ENCODE data around the gene XNDC1N. TPM values are rescaled to one million over a fixed set of nuclear protein-coding genes. Genes with fewer than 3 reads are reported as not detected.

The XNDC1N gene
- total and polyA plus RNA-seq, 2 of the 13 experiments (the other 11 are each of a cell fraction or from before 2014, with no cell fraction given): 3.4 to 7.5 TPM

DNA sequence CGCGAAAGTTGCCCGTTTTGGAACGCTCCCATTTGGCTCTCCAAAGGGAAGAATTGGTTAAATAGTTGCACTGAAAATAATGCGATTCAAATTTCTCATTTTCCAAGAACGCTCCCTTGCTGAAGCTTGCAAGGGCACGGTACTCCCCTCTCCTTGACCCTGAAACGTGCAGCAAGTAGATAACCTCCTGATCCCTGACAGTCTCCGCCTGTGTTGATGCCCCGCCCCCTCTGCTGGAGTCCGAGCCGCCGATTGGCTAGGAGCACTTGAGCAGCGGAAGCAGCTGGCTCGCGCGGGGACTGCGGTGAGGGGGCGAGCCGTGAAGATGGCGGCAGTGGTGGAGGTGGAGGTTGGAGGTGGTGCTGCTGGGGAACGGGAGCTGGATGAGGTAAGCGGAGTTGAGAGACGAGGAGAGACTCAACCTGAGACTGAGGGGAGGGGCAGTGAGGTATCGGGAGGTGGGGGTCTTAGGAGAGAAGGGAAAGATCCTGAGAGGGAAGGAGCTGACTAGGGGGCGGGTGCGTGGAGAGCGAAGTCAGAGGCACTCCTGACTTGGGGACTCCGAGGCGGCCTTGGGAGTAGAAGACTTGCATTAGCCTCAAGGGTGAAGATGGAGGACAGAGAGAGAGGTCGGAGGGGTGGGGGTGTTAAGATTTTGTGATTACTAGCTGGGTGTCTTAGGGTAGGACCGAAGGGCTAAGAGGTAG is 496 bp upstream of the XNDC1N start, which contains the start of gene RNF121 (continued):
- TF ChIP-seq RAD51 (IDR thresholded peaks at IDR 0.05; ENCODE audit: borderline replicate concordance) (no peak), ZNF605 (CRISPR knock-in tag; IDR thresholded peaks at IDR 0.05) (peak; percentile 71; the same call in 1 of the 2 replicates), KDM2A (CRISPR knock-in tag; IDR thresholded peaks at IDR 0.05; ENCODE audit: borderline replicate concordance, low read depth) (peak; percentile 19), GATA4 (IDR thresholded peaks at IDR 0.05; ENCODE audit: borderline replicate concordance, low read depth) (no peak), ATF7-NPFF (CRISPR knock-in tag; IDR thresholded peaks at IDR 0.05; ENCODE audit: low read depth) (no peak; the same call in 1 of the 2 replicates), HMGA1 (CRISPR knock-in tag; conservative IDR thresholded peaks at IDR 0.05) (no peak), NR2F1 (CRISPR knock-in tag; IDR thresholded peaks at IDR 0.05) (peak; percentile 27 to 80; a peak in 3 of 4 replicates), IKZF1 (IDR thresholded peaks at IDR 0.05) (no peak), CBFB (CRISPR knock-in tag; IDR thresholded peaks at IDR 0.05) (0 out of 2 replicates have a peak, but pooled peaks have one; percentile 27), ZIK1 (CRISPR knock-in tag; IDR thresholded peaks at IDR 0.05; ENCODE audit: borderline replicate concordance, low read depth) (no peak), ZNF562 (CRISPR knock-in tag; IDR thresholded peaks at IDR 0.05; ENCODE audit: borderline replicate concordance) (no peak), NR2F2 (IDR thresholded peaks at IDR 0.05; ENCODE audit: borderline replicate concordance, low read depth) (peak; percentile 78), ZNF530 (CRISPR knock-in tag; IDR thresholded peaks at IDR 0.05; ENCODE audit: low read depth) (no peak), ZNF230 (CRISPR knock-in tag; IDR thresholded peaks at IDR 0.05) (0 out of 2 replicates have a peak, but pooled peaks have one; percentile 9), EZH2 (conservative IDR thresholded peaks at IDR 0.05; ENCODE audit: low read depth, low read length) (peak; percentile 77; the same call in 1 of the 2 replicates), NFE2 (CRISPR knock-in tag; IDR thresholded peaks at IDR 0.05) (no peak), ZNF33A (CRISPR knock-in tag; IDR thresholded peaks at IDR 0.05; ENCODE audit: borderline replicate concordance) (no peak)
- TF ChIP-seq, protein P1, sequence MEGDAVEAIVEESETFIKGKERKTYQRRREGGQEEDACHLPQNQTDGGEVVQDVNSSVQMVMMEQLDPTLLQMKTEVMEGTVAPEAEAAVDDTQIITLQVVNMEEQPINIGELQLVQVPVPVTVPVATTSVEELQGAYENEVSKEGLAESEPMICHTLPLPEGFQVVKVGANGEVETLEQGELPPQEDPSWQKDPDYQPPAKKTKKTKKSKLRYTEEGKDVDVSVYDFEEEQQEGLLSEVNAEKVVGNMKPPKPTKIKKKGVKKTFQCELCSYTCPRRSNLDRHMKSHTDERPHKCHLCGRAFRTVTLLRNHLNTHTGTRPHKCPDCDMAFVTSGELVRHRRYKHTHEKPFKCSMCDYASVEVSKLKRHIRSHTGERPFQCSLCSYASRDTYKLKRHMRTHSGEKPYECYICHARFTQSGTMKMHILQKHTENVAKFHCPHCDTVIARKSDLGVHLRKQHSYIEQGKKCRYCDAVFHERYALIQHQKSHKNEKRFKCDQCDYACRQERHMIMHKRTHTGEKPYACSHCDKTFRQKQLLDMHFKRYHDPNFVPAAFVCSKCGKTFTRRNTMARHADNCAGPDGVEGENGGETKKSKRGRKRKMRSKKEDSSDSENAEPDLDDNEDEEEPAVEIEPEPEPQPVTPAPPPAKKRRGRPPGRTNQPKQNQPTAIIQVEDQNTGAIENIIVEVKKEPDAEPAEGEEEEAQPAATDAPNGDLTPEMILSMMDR (CRISPR knock-in tag; IDR thresholded peaks at IDR 0.05): no peak
- TF ChIP-seq, protein P2, sequence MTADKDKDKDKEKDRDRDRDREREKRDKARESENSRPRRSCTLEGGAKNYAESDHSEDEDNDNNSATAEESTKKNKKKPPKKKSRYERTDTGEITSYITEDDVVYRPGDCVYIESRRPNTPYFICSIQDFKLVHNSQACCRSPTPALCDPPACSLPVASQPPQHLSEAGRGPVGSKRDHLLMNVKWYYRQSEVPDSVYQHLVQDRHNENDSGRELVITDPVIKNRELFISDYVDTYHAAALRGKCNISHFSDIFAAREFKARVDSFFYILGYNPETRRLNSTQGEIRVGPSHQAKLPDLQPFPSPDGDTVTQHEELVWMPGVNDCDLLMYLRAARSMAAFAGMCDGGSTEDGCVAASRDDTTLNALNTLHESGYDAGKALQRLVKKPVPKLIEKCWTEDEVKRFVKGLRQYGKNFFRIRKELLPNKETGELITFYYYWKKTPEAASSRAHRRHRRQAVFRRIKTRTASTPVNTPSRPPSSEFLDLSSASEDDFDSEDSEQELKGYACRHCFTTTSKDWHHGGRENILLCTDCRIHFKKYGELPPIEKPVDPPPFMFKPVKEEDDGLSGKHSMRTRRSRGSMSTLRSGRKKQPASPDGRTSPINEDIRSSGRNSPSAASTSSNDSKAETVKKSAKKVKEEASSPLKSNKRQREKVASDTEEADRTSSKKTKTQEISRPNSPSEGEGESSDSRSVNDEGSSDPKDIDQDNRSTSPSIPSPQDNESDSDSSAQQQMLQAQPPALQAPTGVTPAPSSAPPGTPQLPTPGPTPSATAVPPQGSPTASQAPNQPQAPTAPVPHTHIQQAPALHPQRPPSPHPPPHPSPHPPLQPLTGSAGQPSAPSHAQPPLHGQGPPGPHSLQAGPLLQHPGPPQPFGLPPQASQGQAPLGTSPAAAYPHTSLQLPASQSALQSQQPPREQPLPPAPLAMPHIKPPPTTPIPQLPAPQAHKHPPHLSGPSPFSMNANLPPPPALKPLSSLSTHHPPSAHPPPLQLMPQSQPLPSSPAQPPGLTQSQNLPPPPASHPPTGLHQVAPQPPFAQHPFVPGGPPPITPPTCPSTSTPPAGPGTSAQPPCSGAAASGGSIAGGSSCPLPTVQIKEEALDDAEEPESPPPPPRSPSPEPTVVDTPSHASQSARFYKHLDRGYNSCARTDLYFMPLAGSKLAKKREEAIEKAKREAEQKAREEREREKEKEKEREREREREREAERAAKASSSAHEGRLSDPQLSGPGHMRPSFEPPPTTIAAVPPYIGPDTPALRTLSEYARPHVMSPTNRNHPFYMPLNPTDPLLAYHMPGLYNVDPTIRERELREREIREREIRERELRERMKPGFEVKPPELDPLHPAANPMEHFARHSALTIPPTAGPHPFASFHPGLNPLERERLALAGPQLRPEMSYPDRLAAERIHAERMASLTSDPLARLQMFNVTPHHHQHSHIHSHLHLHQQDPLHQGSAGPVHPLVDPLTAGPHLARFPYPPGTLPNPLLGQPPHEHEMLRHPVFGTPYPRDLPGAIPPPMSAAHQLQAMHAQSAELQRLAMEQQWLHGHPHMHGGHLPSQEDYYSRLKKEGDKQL (CRISPR knock-in tag; IDR thresholded peaks at IDR 0.05; ENCODE audit: low read depth): no peak
- TF ChIP-seq, protein P3, sequence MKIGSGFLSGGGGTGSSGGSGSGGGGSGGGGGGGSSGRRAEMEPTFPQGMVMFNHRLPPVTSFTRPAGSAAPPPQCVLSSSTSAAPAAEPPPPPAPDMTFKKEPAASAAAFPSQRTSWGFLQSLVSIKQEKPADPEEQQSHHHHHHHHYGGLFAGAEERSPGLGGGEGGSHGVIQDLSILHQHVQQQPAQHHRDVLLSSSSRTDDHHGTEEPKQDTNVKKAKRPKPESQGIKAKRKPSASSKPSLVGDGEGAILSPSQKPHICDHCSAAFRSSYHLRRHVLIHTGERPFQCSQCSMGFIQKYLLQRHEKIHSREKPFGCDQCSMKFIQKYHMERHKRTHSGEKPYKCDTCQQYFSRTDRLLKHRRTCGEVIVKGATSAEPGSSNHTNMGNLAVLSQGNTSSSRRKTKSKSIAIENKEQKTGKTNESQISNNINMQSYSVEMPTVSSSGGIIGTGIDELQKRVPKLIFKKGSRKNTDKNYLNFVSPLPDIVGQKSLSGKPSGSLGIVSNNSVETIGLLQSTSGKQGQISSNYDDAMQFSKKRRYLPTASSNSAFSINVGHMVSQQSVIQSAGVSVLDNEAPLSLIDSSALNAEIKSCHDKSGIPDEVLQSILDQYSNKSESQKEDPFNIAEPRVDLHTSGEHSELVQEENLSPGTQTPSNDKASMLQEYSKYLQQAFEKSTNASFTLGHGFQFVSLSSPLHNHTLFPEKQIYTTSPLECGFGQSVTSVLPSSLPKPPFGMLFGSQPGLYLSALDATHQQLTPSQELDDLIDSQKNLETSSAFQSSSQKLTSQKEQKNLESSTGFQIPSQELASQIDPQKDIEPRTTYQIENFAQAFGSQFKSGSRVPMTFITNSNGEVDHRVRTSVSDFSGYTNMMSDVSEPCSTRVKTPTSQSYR (CRISPR knock-in tag; IDR thresholded peaks at IDR 0.05; ENCODE audit: borderline replicate concordance): peak; percentile 21; the same call in 1 of the 2 replicates
